ENCODE results near the gene TMEM255B.

- TF ChIP-seq, protein P1, sequence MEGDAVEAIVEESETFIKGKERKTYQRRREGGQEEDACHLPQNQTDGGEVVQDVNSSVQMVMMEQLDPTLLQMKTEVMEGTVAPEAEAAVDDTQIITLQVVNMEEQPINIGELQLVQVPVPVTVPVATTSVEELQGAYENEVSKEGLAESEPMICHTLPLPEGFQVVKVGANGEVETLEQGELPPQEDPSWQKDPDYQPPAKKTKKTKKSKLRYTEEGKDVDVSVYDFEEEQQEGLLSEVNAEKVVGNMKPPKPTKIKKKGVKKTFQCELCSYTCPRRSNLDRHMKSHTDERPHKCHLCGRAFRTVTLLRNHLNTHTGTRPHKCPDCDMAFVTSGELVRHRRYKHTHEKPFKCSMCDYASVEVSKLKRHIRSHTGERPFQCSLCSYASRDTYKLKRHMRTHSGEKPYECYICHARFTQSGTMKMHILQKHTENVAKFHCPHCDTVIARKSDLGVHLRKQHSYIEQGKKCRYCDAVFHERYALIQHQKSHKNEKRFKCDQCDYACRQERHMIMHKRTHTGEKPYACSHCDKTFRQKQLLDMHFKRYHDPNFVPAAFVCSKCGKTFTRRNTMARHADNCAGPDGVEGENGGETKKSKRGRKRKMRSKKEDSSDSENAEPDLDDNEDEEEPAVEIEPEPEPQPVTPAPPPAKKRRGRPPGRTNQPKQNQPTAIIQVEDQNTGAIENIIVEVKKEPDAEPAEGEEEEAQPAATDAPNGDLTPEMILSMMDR (IDR thresholded peaks at IDR 0.05; ENCODE audit: insufficient read depth, low read depth, low read length): no peak
- TF ChIP-seq EZH2 (IDR thresholded peaks at IDR 0.05; ENCODE audit: insufficient read depth, low read length): no peak
Observed at GRCh38 chr13:113756441-113757097, 2.5 kb upstream of the TMEM255B start.
